NCI-H1694 (cell line): ENCODE results near the gene CCDC134.

Experiments used
- DNase-seq: peaks from one replicate; lab custom pipeline; 2025; lab: John Stamatoyannopoulos, UW

CCDC134 gene

DNA sequence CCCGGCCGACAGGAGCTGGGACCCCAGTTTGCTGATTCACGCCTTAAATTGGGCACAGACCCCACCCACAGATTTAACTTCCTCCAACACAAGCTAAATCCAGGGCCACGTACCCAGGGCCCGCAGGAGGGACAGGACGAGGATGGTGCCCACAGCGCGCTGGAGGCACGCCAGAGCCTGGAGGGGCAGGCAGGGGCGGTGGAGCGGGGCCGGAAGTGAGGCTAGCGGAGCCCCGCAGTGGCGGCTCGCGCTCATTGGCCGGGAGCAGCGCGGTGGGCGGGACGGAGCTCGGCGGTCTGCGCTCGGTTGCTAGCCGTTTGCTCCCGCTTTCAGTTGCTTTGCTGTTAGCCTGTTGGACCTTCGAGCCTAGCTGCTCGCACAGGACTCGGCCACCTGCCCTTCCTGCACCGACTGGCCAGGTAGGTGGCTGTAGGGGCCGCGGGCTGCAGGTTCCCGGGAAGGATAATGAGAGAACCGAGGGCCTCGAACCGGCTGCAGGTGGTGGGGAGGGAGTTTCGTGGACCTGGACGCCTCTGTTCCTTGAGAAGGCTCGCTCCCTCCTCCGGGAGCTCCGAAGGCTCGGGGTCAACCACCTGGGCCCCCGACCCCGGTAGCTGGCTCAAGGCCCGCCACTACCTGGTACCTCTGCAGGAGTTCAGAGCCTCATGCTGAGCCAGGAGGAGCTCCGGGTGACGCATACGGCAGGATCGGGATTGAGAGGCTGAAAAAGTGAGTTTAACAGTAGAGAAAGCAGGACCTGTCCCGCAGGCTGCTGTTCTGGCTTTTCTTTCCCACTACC lies at the start of gene CCDC134:
Gene CCDC134, plus strand, starts transcription at position 332 of the 799 bp plus-strand sequence. CDS start 8,212 bp downstream, outside the sequence.
- DNase-seq, result peak; percentile 84

DNA sequence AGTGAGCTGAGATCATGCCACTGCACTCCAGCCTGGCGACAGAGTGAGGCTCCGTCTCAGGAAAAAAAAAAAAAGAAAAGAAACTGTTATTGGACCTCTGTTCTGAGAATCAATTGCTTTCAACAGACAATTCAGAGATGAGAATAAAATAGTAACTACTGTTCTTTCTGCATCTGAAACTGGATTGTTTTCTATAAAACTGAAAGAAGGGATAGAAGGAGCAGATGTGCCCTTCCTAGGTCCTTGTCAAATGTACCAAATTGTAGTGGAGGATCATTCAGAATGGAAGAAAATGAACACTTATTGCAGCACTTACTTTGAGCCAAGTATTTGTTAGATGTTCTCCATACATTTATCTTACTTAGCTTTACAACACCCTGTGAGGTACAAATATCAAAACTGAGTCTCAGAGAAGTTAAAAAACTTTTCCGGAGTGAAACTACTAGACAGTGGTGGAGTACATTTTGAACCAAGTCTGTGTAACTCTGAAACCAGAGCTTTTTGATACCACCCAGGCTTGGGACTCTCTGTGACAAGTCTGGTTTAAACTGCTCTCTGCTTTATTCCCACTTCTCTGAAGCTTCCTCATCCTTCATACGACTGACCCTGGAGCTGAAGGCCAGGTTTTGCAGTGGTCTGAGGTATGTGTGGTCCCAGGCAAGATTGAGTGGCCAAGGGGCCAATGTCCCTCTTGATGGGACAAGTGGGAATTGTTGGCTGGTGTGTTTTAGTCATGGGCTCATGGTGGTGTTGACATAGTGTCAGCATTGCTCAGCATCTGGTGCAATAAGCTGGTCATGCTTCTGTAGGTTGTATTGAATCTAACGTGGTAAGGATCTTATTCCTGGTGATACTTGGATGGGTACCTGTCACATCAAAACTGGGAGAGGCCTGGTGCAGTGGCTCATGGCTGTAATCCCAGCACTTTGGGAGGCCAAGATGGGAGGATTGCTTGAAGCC lies 48.2 kb upstream of the CCDC134 start:
- DNase-seq, result no peak

DNA sequence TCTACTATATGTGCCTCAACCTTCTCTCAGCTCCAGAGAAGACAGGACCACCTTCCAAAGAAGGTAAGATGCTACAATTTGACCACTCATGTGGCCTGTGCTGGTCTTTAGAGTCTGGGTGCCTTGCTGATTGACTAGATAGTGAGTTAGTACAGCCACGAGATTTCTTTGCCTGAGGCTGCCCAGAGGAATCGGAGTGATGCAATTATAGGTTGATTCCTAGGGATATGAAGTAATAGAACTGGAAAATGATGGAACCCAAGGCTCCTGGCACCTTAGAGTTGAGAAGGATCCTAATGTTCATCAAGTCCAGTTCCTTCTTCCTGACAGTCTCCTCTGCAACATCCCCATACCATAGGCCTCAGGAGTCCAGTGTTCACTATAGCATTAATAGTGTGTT lies 46.5 kb upstream of the CCDC134 start:
- DNase-seq, result no peak

DNA sequence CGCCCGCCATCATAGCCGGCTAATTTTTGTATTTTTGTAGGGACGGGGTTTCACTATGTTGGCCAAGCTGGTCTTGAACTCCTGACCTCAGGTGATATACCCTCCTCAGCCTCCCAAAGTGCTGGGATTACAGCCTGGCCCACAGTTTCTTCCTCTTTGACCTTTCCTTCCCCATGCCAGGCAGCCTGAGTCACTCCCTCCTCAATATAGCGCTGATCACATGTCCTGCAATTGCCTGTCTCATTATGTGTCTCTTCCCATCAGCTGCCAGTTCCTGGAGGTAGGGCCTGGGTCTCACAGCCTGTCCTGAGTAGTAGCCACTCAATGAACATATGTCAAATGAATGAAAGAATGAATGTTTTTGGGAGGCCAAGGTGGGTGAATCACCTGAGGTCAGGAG lies 43.0 kb upstream of the CCDC134 start:
- no peak for DNase-seq

DNA sequence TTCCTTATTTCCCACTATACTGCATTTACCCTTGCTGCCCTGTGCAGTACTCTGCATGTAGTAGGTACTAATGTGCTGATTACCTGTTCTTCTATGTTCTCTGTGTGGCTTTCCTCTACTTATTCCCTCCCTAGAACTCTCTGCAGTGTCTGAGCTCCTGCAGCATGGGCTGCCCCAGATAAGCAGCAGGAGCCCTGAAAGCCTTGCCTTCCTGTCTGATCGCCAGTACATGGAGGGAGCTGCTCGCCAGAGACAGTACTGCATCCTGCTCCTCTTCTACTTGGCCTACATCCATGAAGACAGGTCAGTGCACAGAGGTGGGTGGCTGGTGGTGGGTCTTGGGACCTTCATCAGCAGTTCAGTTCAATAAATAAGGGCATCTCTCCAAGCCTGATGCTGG lies 42.2 kb upstream of the CCDC134 start:
- no peak for DNase-seq

DNA sequence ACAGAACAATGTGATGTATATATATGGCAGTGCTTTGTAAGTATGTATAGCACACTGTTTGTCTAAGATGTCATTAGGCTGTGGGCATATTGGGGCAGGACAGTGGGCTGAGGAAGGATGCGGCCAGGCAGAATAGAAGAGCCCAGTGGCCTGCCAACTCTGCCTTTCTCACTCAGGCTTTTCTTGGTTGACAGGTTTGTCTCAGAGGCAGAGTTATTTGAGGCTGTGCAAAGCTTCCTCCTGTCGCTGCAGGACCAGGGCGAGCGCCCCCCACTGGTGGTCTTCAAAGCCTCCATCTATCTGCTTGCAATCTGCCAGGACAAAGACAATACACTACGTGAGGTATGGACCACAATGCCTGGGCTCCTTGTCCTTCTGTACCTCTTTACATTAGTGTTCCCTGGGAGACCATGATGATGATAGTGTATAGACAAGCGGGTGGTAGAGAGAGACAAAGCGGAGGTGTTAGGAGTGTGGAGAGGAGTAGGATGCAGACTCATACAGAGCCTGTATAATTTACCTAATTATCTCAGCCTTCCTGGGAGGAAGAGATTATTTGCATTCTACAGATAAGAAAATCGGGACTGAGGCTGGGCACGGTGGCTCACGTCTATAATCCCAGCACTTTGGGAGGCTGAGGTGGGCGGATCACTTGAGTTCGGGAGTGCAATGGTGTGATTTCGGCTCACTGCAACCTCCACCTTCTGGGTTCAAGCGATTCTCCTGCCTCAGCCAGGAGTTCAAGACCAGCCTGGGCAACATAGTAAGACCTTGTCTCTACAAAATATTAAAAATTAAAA lies 37.3 kb upstream of the CCDC134 start:
- DNase-seq, result peak; percentile 29

DNA sequence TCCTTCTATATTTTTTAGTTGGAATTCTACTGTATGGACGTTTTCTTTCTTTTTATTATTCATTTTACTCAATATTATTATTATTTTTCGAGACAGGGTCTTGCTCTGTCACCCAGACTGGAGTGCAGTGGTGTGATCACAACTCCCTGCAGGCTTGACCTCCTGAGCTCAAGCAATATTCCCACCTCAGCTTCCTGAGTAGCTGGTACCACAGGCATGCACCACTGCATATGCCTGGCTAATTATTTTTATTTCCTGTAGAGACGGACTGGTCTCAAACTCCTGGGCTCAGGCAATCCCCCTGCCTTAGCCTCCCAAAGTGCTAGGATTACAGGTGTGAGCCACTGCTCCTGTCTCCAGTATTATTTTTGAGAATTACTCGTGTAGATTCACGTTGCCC lies 34.0 kb upstream of the CCDC134 start:
- no peak for DNase-seq

DNA sequence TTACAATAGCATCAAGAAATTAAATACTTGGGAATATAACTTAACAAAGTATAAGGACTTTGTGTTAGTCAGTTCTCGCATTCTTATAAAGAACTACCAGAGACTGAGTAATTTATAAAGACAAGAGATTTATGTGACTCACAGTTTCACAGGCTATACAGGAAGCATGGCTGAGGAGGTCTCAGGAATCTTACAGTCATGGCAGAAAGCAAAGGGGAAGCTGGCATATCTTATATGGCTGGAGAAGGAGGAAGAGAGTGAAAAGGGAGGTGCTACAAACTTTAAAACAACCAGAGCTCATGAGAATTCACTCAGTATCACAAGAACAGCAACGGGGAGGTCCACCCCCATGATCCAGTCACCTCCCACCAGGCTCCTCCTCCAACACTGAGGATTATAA lies 32.0 kb upstream of the CCDC134 start:
- DNase-seq, result no peak

DNA sequence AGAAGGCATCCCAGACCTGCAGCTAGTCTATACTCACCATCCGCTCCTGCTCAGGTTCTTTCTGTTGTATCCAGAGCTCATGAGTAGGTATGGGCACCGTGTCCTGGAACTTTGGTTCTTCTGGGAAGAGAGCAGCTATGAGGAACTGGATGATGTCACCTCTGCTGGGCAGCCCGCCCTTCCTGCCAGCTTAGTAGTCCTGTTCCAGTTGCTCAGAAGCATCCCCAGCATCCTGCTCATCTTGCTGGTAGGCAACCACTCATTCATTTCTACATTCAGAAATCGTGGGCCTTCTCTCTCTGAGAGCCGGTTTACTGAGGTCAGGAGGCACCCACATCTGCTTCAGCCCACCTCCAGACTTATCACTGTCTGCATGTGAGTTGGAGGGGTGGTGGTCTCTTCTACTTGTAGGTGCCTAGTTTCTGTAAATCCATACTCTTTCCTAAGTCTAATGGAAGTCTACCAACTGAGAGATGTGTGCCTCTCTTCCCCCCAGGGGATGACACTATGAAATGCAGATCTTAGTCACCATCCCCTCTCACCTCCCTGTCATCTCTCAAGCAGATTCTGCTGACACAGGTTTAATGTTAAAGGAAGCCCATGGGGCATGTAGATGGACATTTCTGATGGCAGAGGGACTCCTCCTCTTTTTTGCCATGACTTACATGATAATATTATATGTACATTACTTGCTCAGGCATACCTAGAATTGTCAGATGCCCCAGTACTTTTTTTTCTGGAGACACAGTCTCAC lies 29.6 kb upstream of the CCDC134 start:
- DNase-seq, result no peak

DNA sequence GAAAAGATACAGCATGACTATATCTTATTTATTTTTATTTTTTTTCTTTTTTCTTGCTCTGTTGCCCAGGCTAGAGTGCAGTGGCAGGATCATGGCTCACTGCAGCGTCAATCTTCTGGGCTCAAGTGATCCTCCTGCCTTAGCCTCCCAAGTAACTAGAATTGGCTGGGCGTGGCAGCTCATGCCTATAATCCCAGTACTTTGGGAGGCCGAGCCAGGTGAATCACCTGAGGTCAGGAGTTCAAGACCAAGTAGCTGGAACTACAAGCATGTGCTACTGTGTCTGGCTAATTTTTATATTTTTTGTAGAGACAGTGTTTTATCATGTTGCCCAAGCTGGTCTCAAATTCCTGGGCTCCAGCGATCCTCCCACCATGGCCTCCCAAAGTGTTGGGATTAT lies 28.3 kb upstream of the CCDC134 start:
- DNase-seq, result no peak

DNA sequence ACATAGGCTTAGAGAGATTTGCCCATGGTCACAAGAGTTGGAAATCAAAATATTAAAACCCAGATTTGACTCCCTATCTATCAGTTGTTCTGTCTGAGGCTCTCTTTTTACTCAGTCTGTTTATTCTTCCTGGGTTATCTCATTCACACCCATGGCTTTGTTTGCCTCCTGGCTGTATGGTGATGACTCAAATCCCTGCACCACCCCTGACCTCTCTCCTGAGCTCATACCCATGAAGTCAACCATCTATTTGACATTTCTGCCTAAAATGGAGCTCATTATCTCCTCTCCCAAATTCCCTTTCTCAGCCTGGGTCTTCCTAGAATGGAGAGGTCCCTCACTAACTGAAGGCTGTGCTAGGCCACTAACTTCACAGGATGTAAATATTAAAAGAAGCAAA lies 27.8 kb upstream of the CCDC134 start:
- DNase-seq, result no peak

DNA sequence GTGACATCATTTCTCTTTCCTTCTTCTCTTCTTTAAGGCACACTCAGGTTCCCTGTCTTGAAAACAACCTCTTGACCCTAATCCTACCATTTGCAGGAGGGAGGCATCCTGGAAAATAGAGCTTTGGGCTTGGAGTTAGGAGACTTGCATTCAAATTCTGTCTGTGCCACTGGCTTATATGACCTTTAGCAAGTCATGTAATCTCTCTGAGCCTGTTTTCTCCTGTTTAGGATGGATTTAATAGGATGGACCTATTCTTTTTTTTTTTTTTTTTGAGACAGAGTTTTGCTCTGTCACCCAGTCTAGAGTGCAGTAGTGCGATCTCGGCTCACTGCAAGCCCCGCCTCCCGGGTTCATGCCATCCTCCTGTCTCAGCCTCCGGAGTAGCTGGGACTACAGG lies 25.1 kb upstream of the CCDC134 start:
- no peak for DNase-seq

DNA sequence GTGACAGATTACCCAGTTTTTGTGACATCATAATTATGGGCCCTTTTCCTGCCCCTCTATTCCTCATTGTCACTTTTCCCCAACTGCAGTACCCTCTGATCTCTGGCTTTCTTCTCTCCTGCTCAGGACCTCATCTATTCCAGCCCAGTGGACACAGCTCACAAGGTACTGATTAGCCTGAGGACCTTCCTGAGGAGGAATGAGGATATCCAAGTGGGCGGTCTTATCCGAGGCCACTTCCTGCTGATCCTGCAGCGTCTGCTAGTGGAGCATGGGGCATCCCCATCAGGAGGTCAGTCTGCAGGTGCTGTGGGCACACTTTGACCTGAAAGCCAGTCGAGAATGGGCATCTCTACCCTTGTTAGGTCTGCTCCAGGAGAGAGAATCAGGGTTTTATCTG lies 24.5 kb upstream of the CCDC134 start:
- no peak for DNase-seq

DNA sequence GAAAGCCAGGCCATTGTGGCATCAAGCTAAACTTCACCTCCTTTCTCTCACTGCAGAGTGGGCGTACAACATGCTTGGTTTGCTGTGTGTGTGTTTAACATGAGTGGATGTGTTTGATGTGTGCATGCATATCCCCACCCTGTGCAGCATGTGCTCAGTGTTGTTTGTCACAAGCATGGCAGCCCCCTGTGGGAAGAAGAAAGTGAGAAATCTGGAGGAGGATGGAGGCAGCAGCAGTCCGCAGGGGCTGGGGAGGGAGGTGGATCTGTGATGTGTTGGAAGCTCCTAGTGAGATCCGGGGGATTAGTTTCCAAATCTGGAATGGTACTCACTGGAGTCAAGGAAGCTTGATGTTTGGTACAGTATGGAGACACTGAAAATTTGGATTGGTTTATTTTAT lies 24.1 kb upstream of the CCDC134 start:
- no peak for DNase-seq

DNA sequence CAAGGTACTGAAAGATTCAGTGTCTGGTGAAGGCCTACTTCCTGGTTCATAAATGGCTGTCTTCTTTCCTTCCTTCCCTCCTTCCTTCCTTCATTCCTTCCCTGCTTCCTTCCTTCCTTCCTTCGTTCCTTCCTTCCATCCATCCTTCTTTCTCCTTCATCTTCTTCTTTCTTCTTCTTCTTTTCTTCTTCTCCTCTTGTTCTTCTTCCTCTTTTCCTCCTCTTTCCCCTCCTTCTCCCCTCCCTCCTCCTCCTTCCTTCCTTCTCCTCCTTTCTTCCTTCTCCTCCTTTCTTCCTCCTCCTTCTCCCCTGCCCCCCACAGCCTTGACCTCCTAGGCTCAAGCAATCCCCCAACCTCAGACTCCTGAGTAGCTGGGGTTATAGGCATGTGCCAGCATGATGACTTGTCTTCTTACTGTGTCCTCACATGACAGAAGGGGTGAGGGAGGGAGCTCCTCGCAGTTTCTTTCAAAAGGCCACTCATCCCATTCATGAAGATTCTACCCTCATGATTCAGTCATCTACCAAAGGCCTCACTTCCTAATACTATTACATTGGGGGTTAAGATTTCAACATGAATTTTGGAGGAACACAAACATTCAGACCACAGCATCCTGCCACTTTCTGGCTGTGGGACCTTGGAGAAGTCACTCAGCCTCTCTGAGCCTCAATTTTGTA lies 22.6 kb upstream of the CCDC134 start:
- DNase-seq, result no peak

DNA sequence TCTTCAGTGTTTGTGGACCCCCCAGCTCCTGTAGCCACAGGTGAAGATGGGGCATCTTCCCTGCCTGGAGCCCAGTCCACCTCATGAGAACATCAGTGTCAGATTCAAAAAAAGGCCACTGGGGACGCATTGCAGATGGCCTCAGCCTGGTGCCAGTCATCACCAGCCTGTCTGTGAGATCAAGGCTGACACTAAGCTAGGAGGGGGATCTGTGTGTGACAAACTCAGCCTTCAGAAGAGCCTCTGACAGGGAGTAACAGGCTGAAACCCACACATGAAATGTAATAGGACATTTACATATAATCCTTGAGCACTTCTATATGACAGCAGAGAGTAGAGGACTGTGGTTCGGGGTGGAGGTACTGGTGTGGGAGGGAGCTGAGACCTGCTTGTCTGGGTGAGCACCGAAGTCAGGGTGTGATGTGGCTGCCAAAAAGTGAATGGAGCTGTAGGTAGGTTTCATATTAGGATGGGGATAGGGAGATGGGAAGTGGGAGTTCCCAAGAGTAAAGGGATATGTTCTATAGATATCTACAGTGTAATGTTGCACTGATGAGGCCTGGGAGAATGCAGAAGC lies 20.5 kb upstream of the CCDC134 start:
- no peak for DNase-seq

DNA sequence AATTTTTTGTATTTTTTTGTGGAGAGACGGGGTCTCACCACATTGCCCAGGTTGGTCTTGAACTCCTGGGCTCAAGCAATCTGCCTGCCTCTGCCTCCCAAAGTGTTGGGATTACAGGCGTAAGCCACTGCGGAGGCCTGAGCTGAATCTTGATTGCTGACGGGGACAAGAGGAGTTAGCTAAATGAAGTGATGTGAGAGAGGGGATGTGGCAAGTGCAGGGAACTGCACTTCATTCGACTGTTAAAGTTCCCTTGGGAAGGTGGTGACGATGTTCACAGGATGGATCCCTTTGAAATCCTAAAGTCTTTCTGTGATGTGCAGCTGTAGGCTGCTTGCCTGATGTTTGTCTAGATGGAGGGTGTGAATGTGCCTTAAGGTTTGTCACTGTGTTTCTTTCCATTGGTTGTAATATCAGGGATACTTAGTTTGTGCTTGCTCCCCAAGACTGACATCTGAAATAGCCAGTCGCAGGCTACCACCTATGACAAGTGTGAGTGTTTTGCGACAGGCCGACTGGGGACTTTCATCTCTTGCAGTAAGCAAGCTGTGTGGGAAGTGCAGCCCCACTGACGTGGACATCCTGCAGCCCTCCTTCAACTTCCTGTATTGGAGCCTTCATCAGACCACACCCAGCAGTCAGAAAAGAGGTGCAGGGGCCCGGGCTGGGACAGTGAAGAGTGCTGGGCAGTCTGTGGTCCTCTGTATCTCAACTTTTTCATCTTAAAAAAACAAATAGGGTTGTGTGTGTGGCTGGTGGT lies 19.6 kb upstream of the CCDC134 start:
- no peak for DNase-seq

DNA sequence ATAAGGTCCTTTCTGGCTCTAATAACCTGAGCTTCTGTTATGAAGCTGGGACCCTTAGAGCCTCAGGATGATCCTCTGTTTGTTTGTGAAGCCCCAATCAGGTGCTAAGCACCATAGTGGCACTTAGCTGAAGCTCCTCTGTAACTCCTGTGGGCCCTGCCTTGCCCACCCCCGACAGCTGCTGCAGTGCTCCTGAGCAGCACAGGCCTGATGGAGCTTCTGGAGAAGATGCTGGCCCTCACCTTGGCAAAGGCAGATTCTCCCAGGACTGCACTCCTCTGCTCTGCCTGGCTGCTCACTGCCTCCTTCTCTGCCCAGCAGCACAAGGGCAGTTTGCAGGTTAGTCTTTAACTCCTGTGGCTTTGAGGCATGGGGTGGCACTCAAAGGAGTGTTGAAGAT lies 19.0 kb upstream of the CCDC134 start:
- DNase-seq, result no peak

DNA sequence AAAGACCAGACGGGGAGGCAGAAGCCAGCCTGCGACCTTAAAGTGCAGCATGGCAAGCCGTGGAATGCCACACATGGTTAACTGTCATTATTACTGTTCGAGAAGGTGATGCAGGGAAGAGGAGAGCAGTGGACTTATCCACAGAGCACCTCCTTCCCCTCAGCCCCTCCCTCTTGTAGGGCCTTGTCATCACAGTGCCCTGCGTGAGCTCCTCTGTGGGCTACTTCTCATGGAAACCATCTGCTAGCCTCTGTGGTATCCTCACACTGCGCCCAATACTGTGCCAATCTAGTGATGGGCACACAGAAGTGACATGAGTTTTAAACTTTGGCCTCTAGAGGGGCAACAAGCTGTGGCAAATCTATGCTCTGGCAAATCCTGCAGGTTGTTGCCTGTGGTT lies 18.2 kb upstream of the CCDC134 start:
- no peak for DNase-seq

DNA sequence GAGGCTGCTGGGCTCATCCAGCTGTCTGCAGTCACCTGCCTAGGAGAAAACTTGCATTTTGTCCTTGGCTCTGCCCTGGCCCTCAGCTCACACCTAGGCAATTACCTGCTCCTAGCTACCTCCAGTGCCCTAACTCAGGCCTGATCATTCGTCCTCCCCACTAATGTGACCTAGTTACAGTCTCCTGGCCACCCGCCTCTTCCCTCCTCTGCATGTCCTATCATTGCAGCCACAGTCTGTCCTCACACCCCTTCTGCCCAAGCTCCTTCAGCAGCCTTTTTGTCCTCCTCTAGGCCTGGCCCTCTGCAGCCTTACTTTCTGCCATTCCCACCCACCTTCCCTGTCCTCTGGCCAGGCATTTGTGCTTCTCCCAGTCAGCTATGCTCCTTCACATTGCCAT lies 17.7 kb upstream of the CCDC134 start:
- DNase-seq, result no peak
